ENCODE results near the gene ALDH1A3. TPM values are rescaled to one million over a fixed set of nuclear protein-coding genes. Genes with fewer than 3 reads are reported as not detected.

Gene ALDH1A3
- total and polyA plus RNA-seq, 2 experiments from 2014 or later, result 4.0 to 19.8 TPM

DNA sequence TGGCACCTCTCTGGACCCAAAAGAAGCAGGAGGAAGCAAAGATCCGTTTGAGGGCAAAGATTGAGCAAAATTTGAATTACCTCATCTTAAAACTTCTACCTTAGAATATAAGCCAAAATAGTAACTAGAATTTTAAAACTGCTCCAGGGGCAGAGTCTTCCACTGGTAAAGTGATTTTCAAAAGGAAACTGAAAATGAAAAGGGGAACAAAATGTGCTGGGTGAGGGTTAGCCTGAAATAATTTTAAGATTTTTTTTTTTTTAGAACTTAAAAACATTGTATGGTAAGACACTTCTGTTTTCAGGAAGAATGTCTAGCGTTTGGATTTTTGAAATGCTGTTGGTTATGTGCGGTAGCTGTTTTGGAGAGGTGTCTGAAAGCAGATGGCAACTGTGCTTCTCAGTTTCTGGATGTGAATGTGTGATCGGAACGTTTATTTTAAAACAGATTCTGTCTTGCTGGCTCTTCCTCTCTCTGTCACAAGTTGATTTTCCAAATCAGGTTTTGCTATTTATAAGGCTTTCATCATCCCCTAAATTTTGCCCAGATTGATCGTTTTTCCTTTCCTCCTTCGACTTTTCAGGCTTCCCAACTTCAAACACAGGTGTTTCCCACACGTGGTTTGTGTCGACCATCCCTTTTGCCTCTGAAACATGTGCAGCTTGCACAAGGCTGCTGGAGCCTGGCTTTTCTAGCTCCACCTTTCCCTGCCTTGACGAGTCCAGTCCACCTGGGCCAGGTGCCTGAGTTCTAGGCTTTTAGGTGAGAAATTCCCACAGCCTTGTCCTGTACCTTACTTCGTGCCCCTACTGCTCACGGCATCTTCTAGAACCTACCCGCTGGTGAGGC is 42.8 kb downstream of the ALDH1A3 start:
- no peak overlapping the region for H3K4me3 Mint-ChIP-seq

More for the DNA sequence above, 42.8 kb downstream of the ALDH1A3 start:
- peaks cover 61% of the 10 kb centered on the region for H3K27me3 ChIP-seq (ENCODE audit: insufficient read depth)
- Mint-ChIP-seq H3K9me3 (no peaks in the 10 kb centered on the region; the same call in 2 of the 3 replicates), H3K36me3 (ENCODE audit: low read depth) (no peaks in the 10 kb centered on the region), H3K4me1 (peaks cover 5% of the 10 kb centered on the region; the same call in 2 of the 3 replicates), H3K27me3 (ENCODE audit: insufficient read depth, low read depth, poor library complexity) (peaks cover 50% of the 10 kb centered on the region), H3K27ac (no peak overlapping the region)
- H2AFZ ChIP-seq, result no peak overlapping the region
- no peaks in the 10 kb centered on the region for H3K9me2 ChIP-seq (ENCODE audit: insufficient read depth)
- no peaks in the 10 kb centered on the region for H3K4me1 ChIP-seq (ENCODE audit: insufficient read depth)
- DNase-seq (ENCODE audit: low spot score), result no peak
- H3K36me3 ChIP-seq (ENCODE audit: insufficient read depth), result no peaks in the 10 kb centered on the region
- H3K79me2 ChIP-seq (replicated peaks; ENCODE audit: insufficient read depth), result no peaks in the 10 kb centered on the region
- H3F3A ChIP-seq (replicated peaks; ENCODE audit: low read depth), result no peaks in the 10 kb centered on the region
- no peaks in the 10 kb centered on the region for H4K20me1 ChIP-seq (replicated peaks; ENCODE audit: insufficient read depth)
- TF ChIP-seq EZH2phosphoT487 (IDR thresholded peaks at IDR 0.05; ENCODE audit: unreplicated experiment) (no peak), NANOG (IDR thresholded peaks at IDR 0.05; ENCODE audit: borderline replicate concordance) (no peak), ZNF331 (CRISPR knock-in tag; IDR thresholded peaks at IDR 0.05; ENCODE audit: low read depth) (no peak), STAT1 (IDR thresholded peaks at IDR 0.05; ENCODE audit: unreplicated experiment) (no peak), CREB1 (CRISPR knock-in tag; IDR thresholded peaks at IDR 0.05; ENCODE audit: low read depth) (no peak), EZH2 (IDR thresholded peaks at IDR 0.05; ENCODE audit: low read depth, unreplicated experiment) (no peak), ZNF114 (CRISPR knock-in tag; IDR thresholded peaks at IDR 0.05) (no peak), JUNB (IDR thresholded peaks at IDR 0.05; ENCODE audit: unreplicated experiment) (no peak), POLR2AphosphoS5 (IDR thresholded peaks at IDR 0.05; ENCODE audit: low read depth) (no peak)
- TF ChIP-seq, protein P1, sequence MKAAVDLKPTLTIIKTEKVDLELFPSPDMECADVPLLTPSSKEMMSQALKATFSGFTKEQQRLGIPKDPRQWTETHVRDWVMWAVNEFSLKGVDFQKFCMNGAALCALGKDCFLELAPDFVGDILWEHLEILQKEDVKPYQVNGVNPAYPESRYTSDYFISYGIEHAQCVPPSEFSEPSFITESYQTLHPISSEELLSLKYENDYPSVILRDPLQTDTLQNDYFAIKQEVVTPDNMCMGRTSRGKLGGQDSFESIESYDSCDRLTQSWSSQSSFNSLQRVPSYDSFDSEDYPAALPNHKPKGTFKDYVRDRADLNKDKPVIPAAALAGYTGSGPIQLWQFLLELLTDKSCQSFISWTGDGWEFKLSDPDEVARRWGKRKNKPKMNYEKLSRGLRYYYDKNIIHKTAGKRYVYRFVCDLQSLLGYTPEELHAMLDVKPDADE (IDR thresholded peaks at IDR 0.05), result no peak
- TF ChIP-seq, protein P2, sequence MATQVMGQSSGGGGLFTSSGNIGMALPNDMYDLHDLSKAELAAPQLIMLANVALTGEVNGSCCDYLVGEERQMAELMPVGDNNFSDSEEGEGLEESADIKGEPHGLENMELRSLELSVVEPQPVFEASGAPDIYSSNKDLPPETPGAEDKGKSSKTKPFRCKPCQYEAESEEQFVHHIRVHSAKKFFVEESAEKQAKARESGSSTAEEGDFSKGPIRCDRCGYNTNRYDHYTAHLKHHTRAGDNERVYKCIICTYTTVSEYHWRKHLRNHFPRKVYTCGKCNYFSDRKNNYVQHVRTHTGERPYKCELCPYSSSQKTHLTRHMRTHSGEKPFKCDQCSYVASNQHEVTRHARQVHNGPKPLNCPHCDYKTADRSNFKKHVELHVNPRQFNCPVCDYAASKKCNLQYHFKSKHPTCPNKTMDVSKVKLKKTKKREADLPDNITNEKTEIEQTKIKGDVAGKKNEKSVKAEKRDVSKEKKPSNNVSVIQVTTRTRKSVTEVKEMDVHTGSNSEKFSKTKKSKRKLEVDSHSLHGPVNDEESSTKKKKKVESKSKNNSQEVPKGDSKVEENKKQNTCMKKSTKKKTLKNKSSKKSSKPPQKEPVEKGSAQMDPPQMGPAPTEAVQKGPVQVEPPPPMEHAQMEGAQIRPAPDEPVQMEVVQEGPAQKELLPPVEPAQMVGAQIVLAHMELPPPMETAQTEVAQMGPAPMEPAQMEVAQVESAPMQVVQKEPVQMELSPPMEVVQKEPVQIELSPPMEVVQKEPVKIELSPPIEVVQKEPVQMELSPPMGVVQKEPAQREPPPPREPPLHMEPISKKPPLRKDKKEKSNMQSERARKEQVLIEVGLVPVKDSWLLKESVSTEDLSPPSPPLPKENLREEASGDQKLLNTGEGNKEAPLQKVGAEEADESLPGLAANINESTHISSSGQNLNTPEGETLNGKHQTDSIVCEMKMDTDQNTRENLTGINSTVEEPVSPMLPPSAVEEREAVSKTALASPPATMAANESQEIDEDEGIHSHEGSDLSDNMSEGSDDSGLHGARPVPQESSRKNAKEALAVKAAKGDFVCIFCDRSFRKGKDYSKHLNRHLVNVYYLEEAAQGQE (IDR thresholded peaks at IDR 0.05; ENCODE audit: unreplicated experiment), result no peak
- TF ChIP-seq, protein P3, sequence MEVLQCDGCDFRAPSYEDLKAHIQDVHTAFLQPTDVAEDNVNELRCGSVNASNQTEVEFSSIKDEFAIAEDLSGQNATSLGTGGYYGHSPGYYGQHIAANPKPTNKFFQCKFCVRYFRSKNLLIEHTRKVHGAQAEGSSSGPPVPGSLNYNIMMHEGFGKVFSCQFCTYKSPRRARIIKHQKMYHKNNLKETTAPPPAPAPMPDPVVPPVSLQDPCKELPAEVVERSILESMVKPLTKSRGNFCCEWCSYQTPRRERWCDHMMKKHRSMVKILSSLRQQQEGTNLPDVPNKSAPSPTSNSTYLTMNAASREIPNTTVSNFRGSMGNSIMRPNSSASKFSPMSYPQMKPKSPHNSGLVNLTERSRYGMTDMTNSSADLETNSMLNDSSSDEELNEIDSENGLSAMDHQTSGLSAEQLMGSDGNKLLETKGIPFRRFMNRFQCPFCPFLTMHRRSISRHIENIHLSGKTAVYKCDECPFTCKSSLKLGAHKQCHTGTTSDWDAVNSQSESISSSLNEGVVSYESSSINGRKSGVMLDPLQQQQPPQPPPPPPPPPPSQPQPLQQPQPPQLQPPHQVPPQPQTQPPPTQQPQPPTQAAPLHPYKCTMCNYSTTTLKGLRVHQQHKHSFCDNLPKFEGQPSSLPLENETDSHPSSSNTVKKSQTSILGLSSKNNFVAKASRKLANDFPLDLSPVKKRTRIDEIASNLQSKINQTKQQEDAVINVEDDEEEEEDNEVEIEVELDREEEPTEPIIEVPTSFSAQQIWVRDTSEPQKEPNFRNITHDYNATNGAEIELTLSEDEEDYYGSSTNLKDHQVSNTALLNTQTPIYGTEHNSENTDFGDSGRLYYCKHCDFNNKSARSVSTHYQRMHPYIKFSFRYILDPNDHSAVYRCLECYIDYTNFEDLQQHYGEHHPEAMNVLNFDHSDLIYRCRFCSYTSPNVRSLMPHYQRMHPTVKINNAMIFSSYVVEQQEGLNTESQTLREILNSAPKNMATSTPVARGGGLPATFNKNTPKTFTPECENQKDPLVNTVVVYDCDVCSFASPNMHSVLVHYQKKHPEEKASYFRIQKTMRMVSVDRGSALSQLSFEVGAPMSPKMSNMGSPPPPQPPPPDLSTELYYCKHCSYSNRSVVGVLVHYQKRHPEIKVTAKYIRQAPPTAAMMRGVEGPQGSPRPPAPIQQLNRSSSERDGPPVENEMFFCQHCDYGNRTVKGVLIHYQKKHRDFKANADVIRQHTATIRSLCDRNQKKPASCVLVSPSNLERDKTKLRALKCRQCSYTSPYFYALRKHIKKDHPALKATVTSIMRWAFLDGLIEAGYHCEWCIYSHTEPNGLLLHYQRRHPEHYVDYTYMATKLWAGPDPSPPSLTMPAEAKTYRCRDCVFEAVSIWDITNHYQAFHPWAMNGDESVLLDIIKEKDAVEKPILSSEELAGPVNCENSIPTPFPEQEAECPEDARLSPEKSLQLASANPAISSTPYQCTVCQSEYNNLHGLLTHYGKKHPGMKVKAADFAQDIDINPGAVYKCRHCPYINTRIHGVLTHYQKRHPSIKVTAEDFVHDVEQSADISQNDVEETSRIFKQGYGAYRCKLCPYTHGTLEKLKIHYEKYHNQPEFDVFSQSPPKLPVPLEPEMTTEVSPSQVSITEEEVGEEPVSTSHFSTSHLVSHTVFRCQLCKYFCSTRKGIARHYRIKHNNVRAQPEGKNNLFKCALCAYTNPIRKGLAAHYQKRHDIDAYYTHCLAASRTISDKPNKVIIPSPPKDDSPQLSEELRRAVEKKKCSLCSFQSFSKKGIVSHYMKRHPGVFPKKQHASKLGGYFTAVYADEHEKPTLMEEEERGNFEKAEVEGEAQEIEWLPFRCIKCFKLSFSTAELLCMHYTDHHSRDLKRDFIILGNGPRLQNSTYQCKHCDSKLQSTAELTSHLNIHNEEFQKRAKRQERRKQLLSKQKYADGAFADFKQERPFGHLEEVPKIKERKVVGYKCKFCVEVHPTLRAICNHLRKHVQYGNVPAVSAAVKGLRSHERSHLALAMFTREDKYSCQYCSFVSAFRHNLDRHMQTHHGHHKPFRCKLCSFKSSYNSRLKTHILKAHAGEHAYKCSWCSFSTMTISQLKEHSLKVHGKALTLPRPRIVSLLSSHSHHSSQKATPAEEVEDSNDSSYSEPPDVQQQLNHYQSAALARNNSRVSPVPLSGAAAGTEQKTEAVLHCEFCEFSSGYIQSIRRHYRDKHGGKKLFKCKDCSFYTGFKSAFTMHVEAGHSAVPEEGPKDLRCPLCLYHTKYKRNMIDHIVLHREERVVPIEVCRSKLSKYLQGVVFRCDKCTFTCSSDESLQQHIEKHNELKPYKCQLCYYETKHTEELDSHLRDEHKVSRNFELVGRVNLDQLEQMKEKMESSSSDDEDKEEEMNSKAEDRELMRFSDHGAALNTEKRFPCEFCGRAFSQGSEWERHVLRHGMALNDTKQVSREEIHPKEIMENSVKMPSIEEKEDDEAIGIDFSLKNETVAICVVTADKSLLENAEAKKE (CRISPR knock-in tag; IDR thresholded peaks at IDR 0.05), result no peak
- TF ChIP-seq, protein P4, sequence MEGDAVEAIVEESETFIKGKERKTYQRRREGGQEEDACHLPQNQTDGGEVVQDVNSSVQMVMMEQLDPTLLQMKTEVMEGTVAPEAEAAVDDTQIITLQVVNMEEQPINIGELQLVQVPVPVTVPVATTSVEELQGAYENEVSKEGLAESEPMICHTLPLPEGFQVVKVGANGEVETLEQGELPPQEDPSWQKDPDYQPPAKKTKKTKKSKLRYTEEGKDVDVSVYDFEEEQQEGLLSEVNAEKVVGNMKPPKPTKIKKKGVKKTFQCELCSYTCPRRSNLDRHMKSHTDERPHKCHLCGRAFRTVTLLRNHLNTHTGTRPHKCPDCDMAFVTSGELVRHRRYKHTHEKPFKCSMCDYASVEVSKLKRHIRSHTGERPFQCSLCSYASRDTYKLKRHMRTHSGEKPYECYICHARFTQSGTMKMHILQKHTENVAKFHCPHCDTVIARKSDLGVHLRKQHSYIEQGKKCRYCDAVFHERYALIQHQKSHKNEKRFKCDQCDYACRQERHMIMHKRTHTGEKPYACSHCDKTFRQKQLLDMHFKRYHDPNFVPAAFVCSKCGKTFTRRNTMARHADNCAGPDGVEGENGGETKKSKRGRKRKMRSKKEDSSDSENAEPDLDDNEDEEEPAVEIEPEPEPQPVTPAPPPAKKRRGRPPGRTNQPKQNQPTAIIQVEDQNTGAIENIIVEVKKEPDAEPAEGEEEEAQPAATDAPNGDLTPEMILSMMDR (conservative IDR thresholded peaks at IDR 0.05; ENCODE audit: low read depth in 2 of 2), result no peak
- no peak overlapping the region for H3K4me2 ChIP-seq
- H3K4me3 ChIP-seq, result no peak overlapping the region
- ATAC-seq, result no peak
- no peak overlapping the region for H3K27ac ChIP-seq (ENCODE audit: low read depth)
